Small intestine (tissue), 7 donors: ENCODE data around the gene R3HDM2. TPM values are rescaled to one million over a fixed set of nuclear protein-coding genes. Genes with fewer than 3 reads are reported as not detected.

ENCODE experiments used
- DNase-seq, 2 donors: peaks; one replicate each; pipeline versions ENCODE4 v3.0.0 to v3.0.0-alpha.2; 2013
- FAIRE-seq: peaks from 2 replicates; lab custom pipeline; 2012; peaks lifted over from hg19 to GRCh38; lab: Jason Lieb, UNC
- H3K27ac ChIP-seq, 3 donors: one replicate each; pipeline ENCODE4 v1.5.1; 2013; ENCODE audit warnings: low read length in 2 of 3, mild to moderate bottlenecking in 2 of 3, control low read depth in 1 of 3, inconsistent platforms in 1 of 3, low read depth in 1 of 3, moderate library complexity in 1 of 3
- H3K27me3 ChIP-seq, 3 donors: one replicate each; pipeline ENCODE4 v1.6.1; 2013; ENCODE audit warnings: low read length in 3 of 3, inconsistent platforms in 1 of 3; ENCODE audit not compliant: control insufficient read depth in 3 of 3, insufficient read depth in 3 of 3
- H3K36me3 ChIP-seq, 3 donors: one replicate each; pipeline ENCODE4 v1.6.1; 2013; ENCODE audit warnings: low read length in 3 of 3, inconsistent platforms in 1 of 3, low read depth in 1 of 3, mild to moderate bottlenecking in 1 of 3, moderate library complexity in 1 of 3; ENCODE audit not compliant: control insufficient read depth in 3 of 3, insufficient read depth in 2 of 3
- H3K4me1 ChIP-seq, 3 donors: one replicate each; pipeline ENCODE4 v1.6.1; 2013; ENCODE audit warnings: low read length in 2 of 3, inconsistent platforms in 1 of 3, low read depth in 1 of 3, mild to moderate bottlenecking in 1 of 3, moderate library complexity in 1 of 3; ENCODE audit not compliant: control insufficient read depth in 3 of 3, insufficient read depth in 2 of 3
- H3K4me3 ChIP-seq, 3 donors: one replicate each; pipeline ENCODE4 v1.5.1; 2013; ENCODE audit warnings: low read length in 3 of 3, control low read depth in 1 of 3, inconsistent platforms in 1 of 3, low read depth in 1 of 3, mild to moderate bottlenecking in 1 of 3, moderate library complexity in 1 of 3
- H3K9me3 ChIP-seq, 2 donors: one replicate each; pipeline ENCODE4 v1.6.1; 2013; ENCODE audit warnings: low read depth in 1 of 2, low read length in 1 of 2; ENCODE audit not compliant: control insufficient read depth in 2 of 2, insufficient read depth in 1 of 2
- WGBS, 3 donors: extraction: QIAGEN DNeasy Blood & Tissue Kit; methylation state at CpG; one replicate each; pipeline ENCODE4 v1.1.7; 2013; 5-methylcytosine and 5-hydroxymethylcytosine counted together
- polyA plus RNA-seq, 4 donors: library from polyadenylated mRNA; stranded (reverse) in 3 of 4; unstranded in 1 of 4; fragments of 200-250 nt in 3 of 4; fragments of 120-200 nt in 1 of 4; gene quantifications; one replicate each; pipeline versions ENCODE4 v1.2.1 to v1.2.3, GENCODE V29; 2013
- donor health status: healthy with polysubstance abuse.
- donor health status: control.
- donor health status: control.
- donor health status: Bipolar disorder and iron deficiency.
- donor health status: healthy.

The R3HDM2 gene
- polyA plus RNA-seq, 4 donors: 14.5 to 62.4 (median 18.7) TPM

GRCh38 chr12:57248934-57249742, 181.7 kb downstream of the R3HDM2 start:
- DNase-seq (no peak), FAIRE-seq (no peak)
- peaks cover 0 to 13% (median 0%) of the 10 kb centered on the region in 3 donors for H3K36me3 ChIP-seq
- no peaks in the 10 kb centered on the region for H3K9me3 ChIP-seq
- WGBS, 3 donors: 62 to 76% (median 63%) methylated on average over 7 of the region's 7 CpGs
- H3K27ac ChIP-seq: no peak overlapping the region
- no peaks in the 10 kb centered on the region for H3K4me1 ChIP-seq
- no peak overlapping the region for H3K4me3 ChIP-seq
- H3K27me3 ChIP-seq: peaks cover 0 to 4% (median 0%) of the 10 kb centered on the region in 3 donors

- peaks cover 0 to 17% (median 2%) of the 10 kb centered on the region in 3 donors for H3K4me1 ChIP-seq
- no peak overlapping the region for H3K4me3 ChIP-seq
- DNase-seq (no peak), FAIRE-seq (no peak)
- H3K36me3 ChIP-seq: peaks cover 0 to 8% (median 0%) of the 10 kb centered on the region in 3 donors
- H3K9me3 ChIP-seq: no peaks in the 10 kb centered on the region
- WGBS, 3 donors: 92 to 100% (median 98%) methylated on average over 1 of the region's 1 CpG
- no peak overlapping the region for H3K27ac ChIP-seq
- peaks cover 0 to 25% (median 10%) of the 10 kb centered on the region in 3 donors for H3K27me3 ChIP-seq
These were observed 183.8 kb downstream of the R3HDM2 start for GRCh38 chr12:57247041-57247440.

GRCh38 chr12:57244312-57244696, 186.5 kb downstream of the R3HDM2 start:
- H3K36me3 ChIP-seq: peaks cover 0 to 6% (median 0%) of the 10 kb centered on the region in 3 donors
- no peak overlapping the region for H3K4me3 ChIP-seq
- peaks cover 0 to 52% (median 20%) of the 10 kb centered on the region in 3 donors for H3K27me3 ChIP-seq
- 69 to 75% (median 74%) methylated on average over 6 of the region's 6 CpGs for WGBS, 3 donors
- H3K4me1 ChIP-seq: peaks cover 2 to 42% (median 3%) of the 10 kb centered on the region in 3 donors
- DNase-seq: no peak
- no peak for FAIRE-seq
- H3K27ac ChIP-seq: no peak overlapping the region
- H3K9me3 ChIP-seq: peaks cover 0 to 3% of the 10 kb centered on the region in 2 donors

- Histone ChIP-seq H3K4me1 (peaks cover 2 to 48% (median 3%) of the 10 kb centered on the region in 3 donors), H3K27ac (no peak overlapping the region), H3K27me3 (peaks cover 0 to 58% (median 20%) of the 10 kb centered on the region in 3 donors), H3K36me3 (peaks cover 0 to 6% (median 0%) of the 10 kb centered on the region in 3 donors), H3K4me3 (peak overlapping the region in 2 of 3 donors; percentile 33 to 35), H3K9me3 (peaks cover 0 to 3% of the 10 kb centered on the region in 2 donors)
- 7 to 9% (median 9%) methylated on average over 41 of the region's 41 CpGs for WGBS, 3 donors
- FAIRE-seq (no peak), DNase-seq (peak; percentile 72 to 86)
These were observed 187.1 kb downstream of the R3HDM2 start for GRCh38 chr12:57243521-57244311.

- peak overlapping the region in 2 of 3 donors; percentile 33 to 35 for H3K4me3 ChIP-seq
- 0 to 2% (median 1%) methylated on average over 44 to 45 of the region's 45 CpGs for WGBS, 3 donors
- DNase-seq (peak; percentile 55 to 75), FAIRE-seq (no peak)
- peaks cover 0 to 6% (median 0%) of the 10 kb centered on the region in 3 donors for H3K36me3 ChIP-seq
- peaks cover 0 to 67% (median 22%) of the 10 kb centered on the region in 3 donors for H3K27me3 ChIP-seq
- H3K9me3 ChIP-seq: peaks cover 0 to 3% of the 10 kb centered on the region in 2 donors
- no peak overlapping the region for H3K27ac ChIP-seq
- H3K4me1 ChIP-seq: peaks cover 2 to 56% (median 3%) of the 10 kb centered on the region in 3 donors
These were observed 188.0 kb downstream of the R3HDM2 start for GRCh38 chr12:57242691-57243454.

GRCh38 chr12:57242329-57242690, 188.5 kb downstream of the R3HDM2 start:
- FAIRE-seq: no peak
- 1 to 2% (median 1%) methylated on average over 14 to 18 of the region's 18 CpGs for WGBS, 3 donors
- no peak overlapping the region for H3K27ac ChIP-seq
- H3K36me3 ChIP-seq: peaks cover 0 to 6% (median 0%) of the 10 kb centered on the region in 3 donors
- peak overlapping the region in 2 of 3 donors; percentile 33 to 35 for H3K4me3 ChIP-seq
- peaks cover 0 to 72% (median 22%) of the 10 kb centered on the region in 3 donors for H3K27me3 ChIP-seq
- DNase-seq: no peak
- peaks cover 0 to 3% of the 10 kb centered on the region in 2 donors for H3K9me3 ChIP-seq
- H3K4me1 ChIP-seq: peaks cover 2 to 59% (median 3%) of the 10 kb centered on the region in 3 donors

GRCh38 chr12:57241402-57242310, 189.2 kb downstream of the R3HDM2 start:
- peaks cover 0 to 79% (median 26%) of the 10 kb centered on the region in 3 donors for H3K27me3 ChIP-seq
- WGBS, 3 donors: 4 to 9% (median 6%) methylated on average over 45 to 48 of the region's 48 CpGs
- no peak for FAIRE-seq

More at GRCh38 chr12:57241402-57242310, 189.2 kb downstream of the R3HDM2 start:
- Histone ChIP-seq H3K9me3 (peaks cover 0 to 3% of the 10 kb centered on the region in 2 donors), H3K36me3 (peaks cover 0 to 4% (median 0%) of the 10 kb centered on the region in 3 donors), H3K4me3 (no peak overlapping the region), H3K4me1 (peaks cover 2 to 65% (median 3%) of the 10 kb centered on the region in 3 donors), H3K27ac (no peak overlapping the region)
- DNase-seq: no peak
